ENCODE results near the gene NT5E.
"Not testable (repeated sequence)": the region's sequence is repeated elsewhere in the genome, so short reads cannot be mapped to it uniquely, and the experiment has no call there.

NT5E gene

GRCh38 chr6:85493389-85493788, 43.5 kb downstream of the NT5E start:
- no peak for DNase-seq (ENCODE audit: low read depth, low spot score)

GRCh38 chr6:85494547-85495536, 45.0 kb downstream of the NT5E start:
- no peak for DNase-seq (ENCODE audit: low read depth, low spot score)

- no peak for DNase-seq (ENCODE audit: low read depth, low spot score)
These were observed 46.2 kb downstream of the NT5E start for GRCh38 chr6:85496009-85496579.

GRCh38 chr6:85496856-85497255, 47.0 kb downstream of the NT5E start:
- no peak for DNase-seq (ENCODE audit: low read depth, low spot score)

- no peak for DNase-seq (ENCODE audit: low read depth, low spot score)
These were observed 48.8 kb downstream of the NT5E start for GRCh38 chr6:85498596-85499258.

GRCh38 chr6:85506441-85507093, 56.7 kb downstream of the NT5E start:
- DNase-seq (ENCODE audit: low read depth, low spot score) = no peak

- no peak for DNase-seq (ENCODE audit: low read depth, low spot score)
These were observed 66.3 kb downstream of the NT5E start for GRCh38 chr6:85516168-85516567.

- not testable (repeated sequence) for DNase-seq (ENCODE audit: low read depth, low spot score)
These were observed 74.4 kb downstream of the NT5E start for GRCh38 chr6:85524281-85524680.

- DNase-seq (ENCODE audit: low read depth, low spot score) = no peak
These were observed 87.2 kb downstream of the NT5E start for GRCh38 chr6:85537055-85537494.

GRCh38 chr6:85544776-85545175, 94.9 kb downstream of the NT5E start:
- DNase-seq (ENCODE audit: low read depth, low spot score) = no peak
